Lower leg skin (tissue), 3 donors: ENCODE results near the gene PGBD4.
"Not testable (repeated sequence)": the region's sequence is repeated elsewhere in the genome, so short reads cannot be mapped to it uniquely, and the experiment has no call there.

Experiments used
- CTCF ChIP-seq, 3 donors: fragments of 450-650 bp; IDR thresholded peaks; one replicate each; pipeline ENCODE4 v1.5.1; 2016; ENCODE audit warnings: antibody characterized with exemption in 3 of 3, mild to moderate bottlenecking in 3 of 3, moderate library complexity in 2 of 3
- POLR2A ChIP-seq, 2 donors: fragments of 450-650 bp; IDR thresholded peaks; one replicate each; pipeline ENCODE4 v1.6.1; 2016 to 2017; ENCODE audit warnings: antibody characterized with exemption in 2 of 2, mild to moderate bottlenecking in 1 of 2, moderate library complexity in 1 of 2

DNA sequence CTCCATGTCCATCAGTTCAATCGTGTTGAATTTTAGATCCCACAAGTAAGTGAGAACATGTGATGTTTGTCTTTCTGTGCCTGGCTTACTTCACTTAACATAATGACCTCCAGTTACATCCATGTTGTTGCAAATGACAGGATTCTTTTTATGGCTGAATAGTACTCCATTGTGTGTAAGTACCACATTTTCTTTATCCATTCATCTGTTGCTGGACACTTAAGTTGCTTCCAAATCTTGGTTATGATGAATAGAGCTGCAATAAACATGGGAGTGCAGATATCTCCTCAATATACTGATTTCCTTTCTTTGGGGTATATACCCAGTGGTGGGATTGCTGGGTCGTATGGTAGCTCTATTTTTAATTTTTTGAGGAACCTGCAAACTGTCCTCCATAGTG is 18.5 kb downstream of the PGBD4 start:
- not testable (repeated sequence) for TF ChIP-seq POLR2A, CTCF (IDR thresholded peaks at IDR 0.05)
